IMR-90 (cell line): Measurements from ENCODE around the gene EDIL3.

Experiments
- CTCF ChIP-seq: conservative IDR thresholded peaks from 2 replicates; pipeline ENCODE4 v1.5.1; 2012; ENCODE audit warnings: mild to moderate bottlenecking, low read depth, low read length, improper control_type of control experiment
- POLR2A ChIP-seq: IDR thresholded peaks from 2 replicates; pipeline ENCODE4 v1.6.1; 2012; ENCODE audit warnings: mild to moderate bottlenecking, low read depth, low read length
- RAD21 ChIP-seq: IDR thresholded peaks from 2 replicates; pipeline ENCODE4 v1.6.1; 2012; ENCODE audit warnings: low read length, improper control_type of control experiment
- USF2 ChIP-seq: fragments of 150-350 bp; IDR thresholded peaks from 2 replicates; pipeline ENCODE4 v1.6.1; 2017; ENCODE audit warnings: mild to moderate bottlenecking, antibody characterized with exemption, low read length, low read depth

DNA sequence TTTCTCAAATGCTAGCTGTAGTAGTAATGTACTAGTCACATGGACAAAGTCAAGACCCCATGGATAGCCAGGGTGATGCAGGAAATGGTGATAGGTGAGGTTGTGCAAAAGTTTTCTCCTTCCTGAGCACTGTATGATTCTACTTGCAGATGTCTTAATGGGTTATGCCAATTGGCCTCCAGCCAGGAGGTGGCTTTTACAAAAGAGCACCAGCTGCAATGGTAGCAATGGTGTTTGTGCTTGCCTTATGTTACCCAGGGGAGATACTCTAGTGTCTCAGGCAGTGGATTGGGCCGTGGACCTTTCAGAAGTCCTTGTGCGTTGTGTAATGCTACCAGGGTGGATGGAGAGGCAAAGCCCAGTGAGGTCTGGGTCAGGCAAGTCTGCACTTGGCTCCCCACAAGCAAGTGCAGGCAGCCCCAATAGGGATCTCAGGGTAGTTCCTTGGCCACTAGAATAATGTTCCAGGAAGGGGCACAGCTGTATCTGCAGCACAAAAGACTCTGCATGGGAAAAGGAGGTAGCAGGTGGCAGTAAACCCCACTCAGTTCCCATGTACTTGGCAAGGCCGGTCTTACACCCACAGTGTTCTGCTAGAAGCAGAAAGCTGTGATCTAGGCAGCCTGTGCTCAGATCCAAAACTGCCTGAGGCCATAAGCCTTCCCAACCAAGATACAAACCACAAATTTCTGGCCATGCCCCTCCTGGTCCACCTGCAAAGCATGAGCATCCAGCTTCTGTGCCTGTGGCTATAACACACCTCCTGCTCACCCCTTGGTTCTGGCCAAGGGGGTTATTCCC, 46.4 kb upstream of the EDIL3 start:
- no peak for TF ChIP-seq USF2
- TF ChIP-seq RAD21 = no peak
- no peak for TF ChIP-seq CTCF
- TF ChIP-seq POLR2A = no peak
